ENCODE data around the gene FBXL7. TPM values are rescaled to one million over a fixed set of nuclear protein-coding genes. Genes with fewer than 3 reads are reported as not detected.

Gene FBXL7
- total RNA-seq, 2 experiments from 2014 or later = not detected

- Mint-ChIP-seq H3K4me3 (no peak overlapping the region), H3K36me3 (ENCODE audit: low read depth) (no peaks in the 10 kb centered on the region), H3K27me3 (no peaks in the 10 kb centered on the region), H3K4me1 (ENCODE audit: low read depth) (no peaks in the 10 kb centered on the region), H3K27ac (no peak overlapping the region), H3K9me3 (peaks cover 7% of the 10 kb centered on the region)
- no peak overlapping the region for H3K27ac ChIP-seq (ENCODE audit: low read depth in 1 of 2, low read length in 2 of 2)
- ChIA-PET POLR2A (no interaction called here), CTCF (no interaction called here)
- H3K4me1 ChIP-seq (ENCODE audit: insufficient read depth, low read length) = no peaks in the 10 kb centered on the region
- peaks cover 0 to 6% of the 10 kb centered on the region in 2 experiments for H3K9me3 ChIP-seq (ENCODE audit: control insufficient read depth in 1 of 2, insufficient read depth in 1 of 2, low read length in 2 of 2)
- H3K4me3 ChIP-seq (ENCODE audit: low read length) = no peak overlapping the region
- ATAC-seq (ENCODE audit: poor library complexity) = no peak
- TF ChIP-seq, protein P1, sequence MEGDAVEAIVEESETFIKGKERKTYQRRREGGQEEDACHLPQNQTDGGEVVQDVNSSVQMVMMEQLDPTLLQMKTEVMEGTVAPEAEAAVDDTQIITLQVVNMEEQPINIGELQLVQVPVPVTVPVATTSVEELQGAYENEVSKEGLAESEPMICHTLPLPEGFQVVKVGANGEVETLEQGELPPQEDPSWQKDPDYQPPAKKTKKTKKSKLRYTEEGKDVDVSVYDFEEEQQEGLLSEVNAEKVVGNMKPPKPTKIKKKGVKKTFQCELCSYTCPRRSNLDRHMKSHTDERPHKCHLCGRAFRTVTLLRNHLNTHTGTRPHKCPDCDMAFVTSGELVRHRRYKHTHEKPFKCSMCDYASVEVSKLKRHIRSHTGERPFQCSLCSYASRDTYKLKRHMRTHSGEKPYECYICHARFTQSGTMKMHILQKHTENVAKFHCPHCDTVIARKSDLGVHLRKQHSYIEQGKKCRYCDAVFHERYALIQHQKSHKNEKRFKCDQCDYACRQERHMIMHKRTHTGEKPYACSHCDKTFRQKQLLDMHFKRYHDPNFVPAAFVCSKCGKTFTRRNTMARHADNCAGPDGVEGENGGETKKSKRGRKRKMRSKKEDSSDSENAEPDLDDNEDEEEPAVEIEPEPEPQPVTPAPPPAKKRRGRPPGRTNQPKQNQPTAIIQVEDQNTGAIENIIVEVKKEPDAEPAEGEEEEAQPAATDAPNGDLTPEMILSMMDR (IDR thresholded peaks at IDR 0.05) = no peak
- DNase-seq = no peak
- intact Hi-C loops (cut with DNase I, micrococcal nuclease) = no loop called here
- no peaks in the 10 kb centered on the region for H3K36me3 ChIP-seq (ENCODE audit: insufficient read depth, low read length)
- no peaks in the 10 kb centered on the region for H3K27me3 ChIP-seq (ENCODE audit: control insufficient read depth in 1 of 2, insufficient read depth in 2 of 2, low read length in 2 of 2)
Measured at GRCh38 chr5:15513911-15514310, 13.9 kb downstream of the FBXL7 start.

DNA sequence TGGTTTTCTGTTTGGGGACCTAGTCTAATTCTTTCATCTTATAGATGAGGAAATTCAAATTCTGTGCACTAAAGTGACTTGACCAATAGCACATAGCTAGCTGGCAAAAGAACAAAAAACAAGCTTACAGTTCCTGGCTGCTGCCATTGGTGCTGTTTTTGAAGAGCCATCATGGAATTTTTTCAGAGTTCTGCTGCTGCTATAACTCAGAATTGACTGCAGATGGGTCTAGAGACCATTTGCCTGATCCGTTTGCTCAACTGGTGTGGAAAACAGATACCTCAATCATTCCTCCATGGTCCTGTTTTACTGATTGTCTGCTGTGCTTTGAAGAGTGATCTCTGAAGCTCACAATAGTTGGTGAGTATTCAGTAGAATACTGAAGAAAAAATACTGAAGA is 15.2 kb downstream of the FBXL7 start:
- peaks cover 0 to 6% of the 10 kb centered on the region in 2 experiments for H3K9me3 ChIP-seq (ENCODE audit: control insufficient read depth in 1 of 2, insufficient read depth in 1 of 2, low read length in 2 of 2)
- ATAC-seq (ENCODE audit: poor library complexity) = no peak
- H3K27me3 ChIP-seq (ENCODE audit: control insufficient read depth in 1 of 2, insufficient read depth in 2 of 2, low read length in 2 of 2) = no peaks in the 10 kb centered on the region
- Mint-ChIP-seq H3K36me3 (ENCODE audit: low read depth) (no peaks in the 10 kb centered on the region), H3K9me3 (peaks cover 8% of the 10 kb centered on the region), H3K27me3 (no peaks in the 10 kb centered on the region), H3K27ac (no peak overlapping the region), H3K4me3 (no peak overlapping the region), H3K4me1 (ENCODE audit: low read depth) (no peaks in the 10 kb centered on the region)
- TF ChIP-seq, protein P1 (IDR thresholded peaks at IDR 0.05) = no peak
- H3K4me3 ChIP-seq (ENCODE audit: low read length) = no peak overlapping the region
- no peak overlapping the region for H3K27ac ChIP-seq (ENCODE audit: low read depth in 1 of 2, low read length in 2 of 2)
- H3K4me1 ChIP-seq (ENCODE audit: insufficient read depth, low read length) = no peaks in the 10 kb centered on the region
- POLR2A ChIA-PET = no interaction called here
- no peak for DNase-seq
- CTCF ChIA-PET = no interaction called here
- no peaks in the 10 kb centered on the region for H3K36me3 ChIP-seq (ENCODE audit: insufficient read depth, low read length)
- intact Hi-C loops (cut with DNase I, micrococcal nuclease) = no loop called here

DNA sequence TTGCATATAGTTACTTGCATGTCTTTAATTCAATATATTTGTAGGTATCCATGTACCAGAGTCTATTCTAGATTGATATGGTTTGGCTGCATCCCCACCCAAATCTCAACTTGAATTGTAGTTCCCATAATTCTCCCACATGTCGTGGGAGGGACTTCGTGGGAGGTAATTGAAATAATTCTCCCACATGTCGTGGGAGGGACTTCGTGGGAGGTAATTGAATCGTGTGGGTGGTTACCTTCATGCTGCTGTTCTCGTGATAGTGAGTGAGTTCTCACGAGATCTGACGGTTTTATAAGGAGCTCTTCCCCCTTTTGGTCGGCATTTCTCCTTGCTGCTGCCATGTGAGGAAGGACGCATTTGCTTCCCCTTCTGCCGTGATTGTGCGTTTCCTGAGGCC is 16.5 kb downstream of the FBXL7 start:
- Histone ChIP-seq H3K4me3 (ENCODE audit: low read length) (no peak overlapping the region), H3K9me3 (ENCODE audit: control insufficient read depth in 1 of 2, insufficient read depth in 1 of 2, low read length in 2 of 2) (peaks cover 0 to 6% of the 10 kb centered on the region in 2 experiments), H3K27me3 (ENCODE audit: control insufficient read depth in 1 of 2, insufficient read depth in 2 of 2, low read length in 2 of 2) (no peaks in the 10 kb centered on the region), H3K4me1 (ENCODE audit: insufficient read depth, low read length) (no peaks in the 10 kb centered on the region), H3K27ac (ENCODE audit: low read depth in 1 of 2, low read length in 2 of 2) (no peak overlapping the region), H3K36me3 (ENCODE audit: insufficient read depth, low read length) (no peaks in the 10 kb centered on the region)
- Mint-ChIP-seq H3K27ac (no peak overlapping the region), H3K9me3 (peaks cover 8% of the 10 kb centered on the region), H3K4me1 (ENCODE audit: low read depth) (no peaks in the 10 kb centered on the region), H3K36me3 (ENCODE audit: low read depth) (no peaks in the 10 kb centered on the region), H3K4me3 (no peak overlapping the region), H3K27me3 (no peaks in the 10 kb centered on the region)
- ChIA-PET CTCF (no interaction called here), POLR2A (interaction anchor here (0.5 kb wide), 1 partner anchor 26 kb away, joined by 3 read pairs; no protein-coding TSS in a partner anchor)
- ATAC-seq (ENCODE audit: poor library complexity) (no peak), DNase-seq (no peak)
- intact Hi-C loops (cut with DNase I, micrococcal nuclease) = no loop called here
- TF ChIP-seq, protein P1 (IDR thresholded peaks at IDR 0.05) = no peak
